Choroid plexus epithelial cell (primary cell): ENCODE measurements around the gene UBE2N.

Source experiments
- DNase-seq: peaks from one replicate; pipeline ENCODE4 v3.0.0-alpha.2; 2010; ENCODE audit warnings: low read depth
- H3K4me3 ChIP-seq: 2 replicates; pipeline ENCODE4 v1.5.1; 2011; ENCODE audit warnings: low read depth, mild to moderate bottlenecking, control low read depth, low read length, moderate library complexity
- TF ChIP-seq, protein P1 (sequence below): conservative IDR thresholded peaks from 2 replicates; pipeline ENCODE4 v1.5.1; 2011; ENCODE audit warnings: low read depth, mild to moderate bottlenecking, control low read depth, inconsistent platforms, low read length, moderate library complexity

Gene UBE2N, protein sequence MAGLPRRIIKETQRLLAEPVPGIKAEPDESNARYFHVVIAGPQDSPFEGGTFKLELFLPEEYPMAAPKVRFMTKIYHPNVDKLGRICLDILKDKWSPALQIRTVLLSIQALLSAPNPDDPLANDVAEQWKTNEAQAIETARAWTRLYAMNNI

DNA sequence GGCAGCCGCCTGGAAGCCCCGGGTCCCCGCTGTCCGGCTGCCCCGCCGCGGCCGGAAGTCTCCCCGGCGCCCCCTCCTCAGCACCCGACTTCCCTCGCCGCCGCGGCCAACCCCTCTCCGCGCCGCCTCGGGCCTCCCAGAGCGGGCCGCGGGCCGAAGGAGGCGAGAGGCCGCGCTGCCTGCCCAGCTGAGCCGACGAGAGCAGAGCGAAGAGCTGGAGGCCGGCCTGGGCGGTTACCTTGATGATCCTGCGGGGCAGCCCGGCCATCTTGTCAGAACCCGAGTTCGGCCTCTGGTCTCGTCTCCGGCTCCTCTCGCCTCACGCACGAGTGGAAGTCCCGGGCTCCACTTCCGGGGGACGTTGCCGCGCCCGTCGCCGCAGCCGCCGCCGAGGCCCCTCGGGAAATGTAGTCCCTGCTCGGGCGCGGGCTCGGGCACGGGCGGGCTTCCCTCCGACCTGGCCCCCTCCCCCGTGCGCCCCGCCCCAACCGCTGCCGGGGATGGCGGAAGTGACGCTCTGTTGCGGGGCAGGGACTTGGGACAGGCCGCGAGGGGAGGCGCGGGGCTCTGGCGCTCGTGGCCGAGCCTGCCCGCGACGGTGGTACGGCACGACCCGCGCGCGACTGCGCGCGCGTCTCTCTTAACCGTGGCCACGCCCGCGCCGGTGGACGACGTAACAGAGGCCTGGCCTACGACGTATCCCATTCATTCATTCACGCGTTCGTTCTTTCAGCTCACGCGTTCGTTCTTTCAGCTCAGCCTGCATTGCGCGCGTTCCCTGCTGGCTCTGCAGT is at the start of gene UBE2N:
UBE2N (minus strand) TSS at position 331 of the 794 bp plus-strand sequence; CDS start at position 268, 63 bp downstream.
- TF ChIP-seq, protein P1, sequence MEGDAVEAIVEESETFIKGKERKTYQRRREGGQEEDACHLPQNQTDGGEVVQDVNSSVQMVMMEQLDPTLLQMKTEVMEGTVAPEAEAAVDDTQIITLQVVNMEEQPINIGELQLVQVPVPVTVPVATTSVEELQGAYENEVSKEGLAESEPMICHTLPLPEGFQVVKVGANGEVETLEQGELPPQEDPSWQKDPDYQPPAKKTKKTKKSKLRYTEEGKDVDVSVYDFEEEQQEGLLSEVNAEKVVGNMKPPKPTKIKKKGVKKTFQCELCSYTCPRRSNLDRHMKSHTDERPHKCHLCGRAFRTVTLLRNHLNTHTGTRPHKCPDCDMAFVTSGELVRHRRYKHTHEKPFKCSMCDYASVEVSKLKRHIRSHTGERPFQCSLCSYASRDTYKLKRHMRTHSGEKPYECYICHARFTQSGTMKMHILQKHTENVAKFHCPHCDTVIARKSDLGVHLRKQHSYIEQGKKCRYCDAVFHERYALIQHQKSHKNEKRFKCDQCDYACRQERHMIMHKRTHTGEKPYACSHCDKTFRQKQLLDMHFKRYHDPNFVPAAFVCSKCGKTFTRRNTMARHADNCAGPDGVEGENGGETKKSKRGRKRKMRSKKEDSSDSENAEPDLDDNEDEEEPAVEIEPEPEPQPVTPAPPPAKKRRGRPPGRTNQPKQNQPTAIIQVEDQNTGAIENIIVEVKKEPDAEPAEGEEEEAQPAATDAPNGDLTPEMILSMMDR = no peak
- H3K4me3 ChIP-seq = peak within 1 kb of the TSS; percentile 80
- peak; percentile 96 for DNase-seq

DNA sequence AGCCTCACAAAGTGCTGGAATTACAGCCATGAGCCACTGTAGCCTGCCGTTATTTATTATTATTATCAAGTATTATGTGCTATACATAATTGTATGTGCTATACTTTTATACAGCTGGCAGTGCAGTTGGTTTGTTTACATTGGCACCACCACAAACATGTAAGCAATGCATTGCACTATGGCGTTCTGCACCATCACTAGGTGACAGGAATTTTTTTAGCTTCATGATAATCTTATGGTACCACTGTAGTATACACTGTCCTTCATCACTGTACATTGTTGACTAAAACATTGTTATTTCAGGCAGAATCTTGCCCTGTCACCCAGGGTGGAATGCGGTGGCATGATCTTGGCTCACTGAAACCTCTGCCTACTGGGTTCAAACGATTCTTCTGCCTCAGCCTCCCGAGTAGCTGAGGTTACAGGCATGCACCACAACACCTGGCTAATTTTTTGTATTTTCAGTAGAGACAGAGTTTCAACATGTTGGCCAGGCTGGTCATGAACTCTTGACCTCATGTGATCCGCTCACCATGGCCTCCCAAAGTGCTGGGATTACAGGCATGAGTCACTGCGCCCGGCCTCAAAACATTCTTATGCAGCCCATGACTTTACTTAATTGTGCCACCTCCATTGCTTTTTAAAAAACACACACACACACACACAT is 42.7 kb upstream of the UBE2N start:
- DNase-seq = peak; percentile 40
- H3K4me3 ChIP-seq = no peak overlapping the region
- TF ChIP-seq, protein P1 = no peak

DNA sequence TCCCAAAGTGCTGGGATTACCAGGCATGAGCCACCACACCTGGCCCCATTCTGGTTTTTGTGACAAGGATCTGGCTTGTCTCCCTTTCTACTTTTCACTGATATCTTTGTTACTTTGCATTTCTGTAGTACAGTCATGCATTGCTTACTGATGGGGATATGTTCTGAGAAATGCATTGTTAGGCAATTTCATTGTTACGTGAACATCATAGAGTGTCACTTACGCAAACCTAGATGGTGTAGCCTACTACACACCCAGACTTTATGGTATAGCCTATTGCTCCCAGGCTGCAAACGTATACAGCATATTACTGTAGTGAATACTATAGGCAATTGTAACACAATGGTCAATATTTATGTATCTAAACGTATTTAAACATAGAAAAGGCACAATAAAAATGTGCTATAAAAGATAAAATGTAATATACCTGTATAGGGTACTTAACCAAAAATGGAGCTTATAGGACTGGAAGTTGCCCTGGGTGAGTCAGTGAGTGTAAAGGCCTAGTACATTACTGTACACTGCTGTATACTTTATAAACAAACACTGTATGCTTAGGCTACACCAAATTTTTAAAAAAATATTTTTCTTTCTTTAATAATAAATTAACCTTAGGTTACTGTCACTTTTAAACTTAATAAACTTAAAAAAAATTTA is 41.5 kb upstream of the UBE2N start:
- no peak for DNase-seq
- no peak overlapping the region for H3K4me3 ChIP-seq
- TF ChIP-seq, protein P1 = no peak

DNA sequence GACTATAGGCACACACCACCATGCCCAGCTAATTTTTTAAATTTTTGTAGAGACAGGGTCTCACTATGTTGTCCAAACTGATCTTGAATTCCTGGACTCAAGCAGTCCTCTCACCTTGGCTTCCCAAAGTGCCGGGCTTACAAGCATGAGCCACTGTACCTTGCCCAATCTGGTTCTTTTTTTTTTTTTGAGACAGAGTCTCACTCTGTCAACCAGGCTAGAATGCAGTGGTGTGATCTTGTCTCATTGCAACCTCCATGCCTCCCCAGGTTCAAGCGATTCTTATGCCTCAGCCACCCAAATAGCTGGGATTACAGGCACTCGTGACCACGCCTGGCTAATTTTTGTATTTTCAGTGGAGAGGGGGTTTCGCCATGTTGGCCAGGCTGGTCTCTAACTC is 41.0 kb upstream of the UBE2N start:
- H3K4me3 ChIP-seq = no peak overlapping the region
- TF ChIP-seq, protein P1 = no peak
- DNase-seq = no peak

DNA sequence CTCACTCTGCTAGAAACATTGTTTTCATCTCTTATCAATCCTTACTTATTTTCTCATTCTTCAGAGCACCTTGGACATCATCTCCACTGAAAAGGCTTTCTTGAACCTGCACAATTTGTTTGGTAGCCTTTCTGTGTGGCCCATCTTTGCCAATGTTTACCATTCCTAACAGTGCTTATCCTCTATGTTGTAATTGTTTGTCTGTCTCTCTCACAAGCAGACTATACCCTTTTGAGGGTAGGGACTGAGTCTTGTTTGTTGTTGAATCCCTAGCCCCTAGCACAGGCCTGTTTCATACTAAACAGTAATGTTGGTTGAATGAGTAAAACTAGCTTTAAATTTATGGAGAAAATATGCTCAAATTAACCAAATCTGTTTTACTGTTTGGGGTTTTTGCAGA is 34.8 kb upstream of the UBE2N start:
- no peak overlapping the region for H3K4me3 ChIP-seq
- TF ChIP-seq, protein P1 = no peak
- no peak for DNase-seq

DNA sequence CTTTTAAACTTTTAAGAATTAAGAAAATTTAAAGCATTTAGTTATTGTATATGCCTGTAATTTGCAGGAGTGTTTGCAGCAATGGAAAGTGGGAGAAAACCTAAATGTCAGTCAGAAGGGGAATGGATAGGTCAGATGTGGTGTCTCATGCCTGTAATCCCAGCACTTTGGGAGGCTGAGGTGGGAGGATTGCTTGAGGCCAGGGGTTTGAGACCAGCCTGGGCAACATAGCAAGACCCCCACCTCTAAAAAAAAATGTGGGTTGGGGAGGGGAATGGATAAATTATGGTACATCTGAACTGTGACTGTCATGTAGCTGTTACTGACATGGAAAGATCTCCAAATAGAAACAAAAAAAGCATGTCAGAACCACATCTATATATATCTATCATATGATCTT is 27.6 kb upstream of the UBE2N start:
- no peak overlapping the region for H3K4me3 ChIP-seq
- TF ChIP-seq, protein P1 = no peak
- DNase-seq = no peak
